Mesangial cell (primary cell): ENCODE measurements around the gene TRIB2. TPM values are rescaled to one million over a fixed set of nuclear protein-coding genes. Genes with fewer than 3 reads are reported as not detected.

ENCODE experiments used
- total RNA-seq: library from RNA; depleted of rRNA; stranded (reverse); fragments of >200 nt; gene quantifications from 2 replicates; pipeline ENCODE4 v1.2.3, GENCODE V29; 2015

TRIB2 gene
- total RNA-seq: 9.3 and 17.1 TPM in 2 replicates

GRCh38 chr2:12716282-12717190 is at the start of gene TRIB2:
Gene TRIB2 (plus strand): TSS chr2:12716936. CDS start chr2:12718308, 1,372 bp downstream.

